Measurements from ENCODE around the gene NOTCH3.

DNA sequence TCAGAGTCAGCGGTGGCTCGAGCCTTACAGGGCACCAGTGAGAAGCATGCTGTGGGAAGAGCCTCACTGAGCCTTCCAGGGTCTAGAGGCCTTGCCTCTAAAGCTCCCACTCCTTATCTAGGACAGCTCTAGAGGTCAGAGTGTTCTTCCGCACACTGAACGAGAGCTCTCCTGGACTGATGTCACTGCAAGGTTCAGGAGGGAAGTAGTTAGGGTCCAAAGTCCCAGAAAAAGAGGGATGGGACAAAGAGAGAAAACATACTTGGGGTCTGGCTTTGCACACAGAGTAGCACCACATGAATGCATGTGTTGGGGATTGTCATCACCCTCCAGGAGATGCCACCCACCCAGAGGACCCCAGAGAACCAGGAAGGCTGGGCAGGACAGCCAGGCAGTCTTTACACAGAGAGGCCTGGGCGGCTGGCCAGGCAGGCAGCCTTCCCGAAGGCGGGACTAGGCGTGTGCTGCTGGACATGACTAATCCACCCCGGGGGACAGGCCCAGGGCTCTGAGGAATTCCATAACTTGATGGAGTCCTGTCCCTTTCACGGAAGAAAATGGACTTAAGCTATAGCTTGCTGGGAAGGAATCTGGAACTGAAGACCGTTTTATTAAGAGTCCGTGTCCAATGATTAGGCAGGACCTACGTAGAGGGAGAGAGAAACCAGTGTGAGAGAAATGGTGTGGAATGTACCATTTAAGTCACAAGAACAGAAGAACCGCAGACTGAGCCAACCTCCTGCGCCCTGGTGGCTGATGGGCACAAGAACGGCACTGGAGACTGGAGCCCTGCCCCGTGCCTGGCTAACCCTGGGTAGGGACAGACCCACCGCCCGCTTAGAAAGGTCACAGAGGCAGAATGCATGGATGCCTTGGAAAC lies 48.1 kb upstream of the NOTCH3 start:
- no peak for TF ChIP-seq CTCF (IDR thresholded peaks at IDR 0.05; ENCODE audit: poor library complexity)
- TF ChIP-seq EZH2 (IDR thresholded peaks at IDR 0.05; ENCODE audit: borderline replicate concordance), result no peak
